CD4-positive, alpha-beta T cell treated with Interleukin-12 subunit alpha and Interleukin-12 subunit beta, for 1 hour (primary cell): Measurements from ENCODE around the gene NHP2.
A peak's percentile ranks its signal among the peaks of the same experiment; 100 is the strongest.
"Not testable (repeated sequence)": the region's sequence is repeated elsewhere in the genome, so short reads cannot be mapped to it uniquely, and the experiment has no call there.

Experiments
- DNase-seq: peaks from one replicate; pipeline ENCODE4 v3.0.0-alpha.2; 2020

Gene NHP2

GRCh38 chr5:178153530-178154340, at the start of gene NHP2:
Gene NHP2 (minus strand): TSS chr5:178153885. CDS start chr5:178153817, 68 bp downstream.
- peak; percentile 99 for DNase-seq

GRCh38 chr5:178202541-178202940, 48.9 kb upstream of the NHP2 start:
- no peak for DNase-seq

DNA sequence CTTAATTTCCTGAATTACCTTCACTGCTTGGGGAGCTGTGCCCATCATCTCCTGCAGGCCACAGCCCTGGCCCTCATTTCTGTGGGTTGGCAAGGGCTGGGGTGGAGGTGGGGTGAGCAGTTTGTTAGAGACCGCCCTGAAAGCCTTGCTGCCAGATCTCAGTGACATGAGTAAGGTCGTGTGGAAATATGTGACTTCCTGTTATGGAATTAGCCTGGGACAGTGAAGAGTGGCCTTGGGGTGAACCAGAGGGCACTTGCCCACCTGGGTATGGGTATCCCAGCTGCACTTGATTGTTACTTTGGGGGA, 48.2 kb upstream of the NHP2 start:
- no peak for DNase-seq

- no peak for DNase-seq
Observed at GRCh38 chr5:178201221-178201926, 47.7 kb upstream of the NHP2 start.

GRCh38 chr5:178199581-178200434, 46.1 kb upstream of the NHP2 start:
- no peak for DNase-seq

- DNase-seq: no peak
Observed at GRCh38 chr5:178198706-178199105, 45.0 kb upstream of the NHP2 start.

DNA sequence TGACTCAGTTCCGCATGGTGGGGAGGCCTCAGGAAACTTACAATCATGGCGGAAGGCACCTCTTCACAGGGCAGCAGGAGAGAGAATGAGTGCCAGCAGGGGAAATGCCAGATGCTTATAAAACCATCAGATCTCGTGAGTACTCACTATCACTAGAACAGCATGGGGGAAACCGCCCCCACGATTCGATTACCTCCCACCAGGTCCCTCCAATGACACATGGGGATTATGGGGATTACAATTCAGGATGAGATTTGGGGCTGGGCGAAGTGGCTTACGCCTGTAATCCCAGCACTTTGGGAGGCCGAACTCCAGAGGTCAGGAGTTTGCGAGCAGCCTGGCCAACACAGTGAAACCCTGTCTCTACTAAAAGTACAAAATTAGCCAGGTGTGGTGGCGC, 44.5 kb upstream of the NHP2 start:
- DNase-seq: not testable (repeated sequence)

DNA sequence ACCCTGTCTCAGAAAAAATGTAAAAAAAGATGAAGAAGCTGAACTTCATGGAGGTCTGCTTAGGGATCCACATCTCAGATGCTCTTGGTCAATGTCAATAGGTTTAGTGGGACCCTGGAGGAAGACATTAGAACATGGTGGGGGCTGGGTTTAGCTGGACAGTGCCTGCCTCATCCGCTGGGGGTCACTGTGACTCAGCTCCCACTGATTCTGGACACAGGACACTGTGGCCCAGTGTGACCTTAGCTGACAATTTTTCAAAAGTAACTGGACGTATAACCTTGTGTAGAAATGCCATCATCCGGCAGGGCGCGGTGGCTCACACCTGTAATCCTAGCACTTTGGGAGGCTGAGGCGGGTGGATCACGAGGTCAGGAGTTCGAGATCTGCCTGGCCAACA, 43.3 kb upstream of the NHP2 start:
- no peak for DNase-seq

GRCh38 chr5:178196281-178196812, 42.7 kb upstream of the NHP2 start:
- DNase-seq: no peak

DNA sequence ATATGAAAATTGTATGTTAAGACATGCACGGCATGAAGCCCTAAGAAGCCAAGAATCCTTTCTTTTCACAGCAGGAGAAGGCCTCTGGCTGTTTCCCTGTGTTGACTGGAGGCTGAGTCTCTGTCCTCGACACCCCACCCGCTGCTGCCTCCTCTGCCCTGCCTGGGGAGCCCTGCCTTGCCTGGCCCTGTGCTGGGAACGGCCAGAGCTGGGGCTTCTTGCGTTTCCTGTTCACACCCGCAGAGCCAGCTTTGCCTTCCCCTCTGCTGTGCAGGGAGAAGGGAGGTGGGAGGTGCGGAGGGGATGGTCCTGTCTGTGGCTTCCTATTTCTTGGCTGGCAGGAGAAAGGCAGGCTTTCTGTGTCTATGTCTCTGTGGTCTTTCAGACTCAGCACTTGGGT, 40.3 kb upstream of the NHP2 start:
- no peak for DNase-seq

DNA sequence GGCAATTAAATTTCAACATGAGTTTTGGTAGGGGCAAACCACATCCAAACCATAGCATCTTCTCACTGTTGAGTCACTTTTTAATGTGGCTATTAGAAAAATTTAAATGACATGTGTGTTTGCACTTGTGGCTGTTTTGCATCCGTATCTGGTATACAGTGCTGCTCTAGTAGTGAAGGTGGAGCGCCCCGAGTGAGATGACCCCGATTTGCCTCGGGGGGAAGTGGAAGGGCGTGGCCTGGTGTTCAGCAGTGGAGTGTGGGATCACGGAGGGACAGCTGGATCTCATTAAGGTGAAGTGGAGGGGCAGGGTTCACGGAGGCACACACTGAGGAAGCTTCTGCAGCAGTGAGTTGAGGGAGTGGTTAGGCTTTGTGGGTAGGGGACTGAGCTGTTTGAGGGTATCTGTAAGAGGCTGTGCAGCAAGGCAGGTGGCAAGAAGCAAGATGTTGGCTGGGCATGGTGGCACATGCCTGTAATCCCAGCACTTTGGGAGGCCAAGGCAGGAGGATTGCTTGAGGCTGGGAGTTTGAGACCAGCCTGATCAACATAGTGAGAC, 39.6 kb upstream of the NHP2 start:
- no peak for DNase-seq

DNA sequence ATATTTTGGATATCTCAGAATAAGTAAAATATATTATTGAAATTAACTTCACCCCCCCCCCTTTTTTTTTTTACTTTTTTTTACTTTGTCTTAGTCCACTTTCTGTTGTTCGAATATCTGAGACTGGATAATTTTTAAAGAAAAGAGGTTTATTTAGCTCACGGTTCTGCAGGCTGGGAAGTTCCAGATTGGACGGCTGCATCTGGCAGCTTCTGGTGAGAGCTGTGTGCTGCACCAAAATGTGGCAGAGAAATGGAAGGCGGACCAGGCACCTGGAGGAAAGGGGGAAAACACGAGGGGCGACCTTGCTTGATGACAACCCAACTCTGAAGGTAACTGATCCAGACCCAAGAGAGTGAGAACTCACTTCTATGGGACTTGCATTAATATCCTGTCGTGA, 39.1 kb upstream of the NHP2 start:
- DNase-seq: no peak

DNA sequence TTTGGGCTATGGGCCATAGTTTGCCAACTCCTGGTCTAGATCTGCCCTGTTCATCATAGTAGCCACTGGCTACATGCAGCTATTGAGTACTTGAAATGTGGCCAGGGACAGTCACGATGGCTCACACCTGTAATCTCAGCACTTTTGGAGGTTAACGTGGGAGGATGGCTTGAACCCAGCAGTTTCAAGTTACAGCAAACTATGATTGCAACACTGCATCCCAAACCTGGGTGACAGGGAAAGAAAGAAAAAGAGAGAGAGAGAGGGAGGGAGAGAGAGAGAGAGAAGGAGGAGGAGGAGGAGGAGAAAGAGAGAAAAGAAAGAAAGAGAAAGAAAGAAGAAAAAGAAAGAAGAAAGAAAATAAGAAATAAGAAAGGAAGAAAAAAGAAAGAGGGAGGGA, 38.6 kb upstream of the NHP2 start:
- DNase-seq: no peak

DNA sequence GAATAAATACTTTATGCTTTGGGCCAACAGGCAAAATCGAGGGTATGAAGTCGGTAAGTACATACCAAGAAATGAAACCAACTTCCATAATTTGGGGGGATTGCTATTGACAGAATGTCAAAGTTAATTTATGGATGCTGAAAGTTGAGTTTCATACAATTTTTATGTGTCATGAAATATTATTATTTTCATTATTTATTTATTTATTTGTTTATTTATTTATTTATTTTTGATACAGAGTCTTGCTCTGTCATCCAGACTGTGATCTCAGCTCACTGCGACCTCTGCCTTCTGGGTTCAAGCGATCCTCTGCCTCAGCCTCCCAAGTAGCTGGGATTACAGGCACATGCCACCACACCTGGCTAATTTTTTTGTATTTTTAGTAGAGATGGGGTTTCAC, 38.0 kb upstream of the NHP2 start:
- DNase-seq: no peak

DNA sequence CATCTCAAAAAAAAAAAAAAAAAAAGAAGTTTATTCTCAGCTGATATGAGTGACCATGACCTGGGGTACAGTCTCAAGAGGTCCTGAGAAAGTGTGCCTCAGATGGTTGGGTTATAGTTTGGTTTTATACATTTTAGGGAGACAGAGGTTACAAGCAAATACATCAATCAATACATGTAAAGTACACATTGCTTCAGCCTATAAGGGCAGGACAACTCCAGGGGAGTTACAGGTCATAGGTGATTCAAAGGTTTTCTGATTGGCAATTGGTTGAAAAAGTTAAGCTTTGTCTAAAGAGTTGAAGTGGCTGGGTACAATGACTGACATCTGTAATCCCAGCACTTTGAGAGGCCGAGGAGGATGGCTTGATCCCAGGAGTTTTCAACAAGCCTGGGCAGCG, 35.7 kb upstream of the NHP2 start:
- no peak for DNase-seq

DNA sequence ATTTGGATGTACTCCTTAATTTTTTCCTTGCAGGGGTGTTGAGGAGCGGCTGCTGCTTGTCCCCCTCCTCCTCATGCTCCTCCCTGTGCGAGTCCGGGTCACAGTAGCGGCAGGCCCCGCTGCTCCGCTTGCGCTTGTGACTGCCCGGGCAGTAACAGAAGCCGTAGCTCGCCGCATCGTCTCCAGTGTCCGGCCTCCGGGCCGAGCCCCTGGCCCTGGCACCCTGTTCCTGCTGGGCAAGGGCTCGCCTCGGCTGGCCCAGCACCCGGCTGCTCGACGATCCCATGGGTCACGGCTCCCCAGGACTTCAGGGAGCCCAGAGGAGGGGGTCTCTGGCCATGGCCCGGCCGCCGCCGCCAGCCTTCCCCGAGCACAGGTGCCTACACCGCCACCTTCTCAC, 33.3 kb upstream of the NHP2 start, which contains the start of gene GMCL2:
Gene GMCL2 (minus strand): TSS at position 358 of the 400 bp plus-strand sequence. CDS start 72 bp downstream, at position 286.
- no peak for DNase-seq

DNA sequence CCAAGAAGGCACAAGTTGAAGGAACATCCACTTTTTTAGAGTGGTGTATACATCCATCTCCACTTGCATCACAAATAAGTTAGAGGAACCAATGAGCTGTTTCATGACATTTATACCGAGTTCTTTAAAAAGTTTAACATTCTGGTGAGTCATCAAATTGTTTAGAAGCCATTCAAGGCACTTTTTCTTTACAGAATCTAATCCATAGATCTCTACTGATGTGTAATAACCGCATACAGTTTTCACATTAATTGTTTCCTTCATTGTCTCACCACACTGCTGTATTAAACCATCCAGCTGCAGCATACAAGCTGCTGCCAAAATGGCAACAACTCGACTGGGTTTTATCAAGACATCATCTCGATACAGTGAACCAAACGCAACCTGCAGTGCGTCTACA, 32.7 kb upstream of the NHP2 start:
- no peak for DNase-seq

DNA sequence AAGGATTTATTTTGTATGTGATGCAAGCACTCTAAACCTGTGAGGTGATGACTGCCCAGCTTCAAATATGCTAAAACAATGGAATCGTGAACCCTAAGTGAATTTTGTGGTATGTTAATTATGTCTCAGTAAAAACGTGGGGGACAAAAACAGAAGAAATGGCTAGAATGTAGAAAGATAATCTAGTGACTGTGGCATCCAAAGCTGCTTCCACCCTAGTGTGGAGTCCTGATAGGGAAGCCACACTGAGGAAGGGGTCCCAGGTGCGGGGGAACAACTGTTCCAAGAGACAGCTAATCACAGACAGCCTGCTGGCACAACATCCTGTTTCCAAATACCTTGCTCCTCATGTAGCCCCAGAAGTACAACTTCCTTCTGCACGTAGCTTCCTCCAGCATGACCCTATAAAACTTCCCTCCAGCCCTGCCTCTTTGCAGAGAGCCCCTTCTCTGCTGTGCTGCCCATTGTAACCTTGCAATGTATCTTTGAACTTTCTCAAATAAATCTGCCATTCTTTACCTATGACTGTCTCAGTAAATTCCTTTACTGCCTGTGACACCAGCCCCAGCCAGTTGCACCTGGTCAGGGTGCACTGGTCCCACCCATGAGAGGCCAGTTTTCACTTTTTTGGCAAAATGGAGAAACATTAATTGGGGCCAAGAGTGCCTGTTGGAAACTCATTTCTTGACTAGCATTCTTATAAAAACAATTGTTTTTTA, 28.6 kb upstream of the NHP2 start:
- DNase-seq: no peak

DNA sequence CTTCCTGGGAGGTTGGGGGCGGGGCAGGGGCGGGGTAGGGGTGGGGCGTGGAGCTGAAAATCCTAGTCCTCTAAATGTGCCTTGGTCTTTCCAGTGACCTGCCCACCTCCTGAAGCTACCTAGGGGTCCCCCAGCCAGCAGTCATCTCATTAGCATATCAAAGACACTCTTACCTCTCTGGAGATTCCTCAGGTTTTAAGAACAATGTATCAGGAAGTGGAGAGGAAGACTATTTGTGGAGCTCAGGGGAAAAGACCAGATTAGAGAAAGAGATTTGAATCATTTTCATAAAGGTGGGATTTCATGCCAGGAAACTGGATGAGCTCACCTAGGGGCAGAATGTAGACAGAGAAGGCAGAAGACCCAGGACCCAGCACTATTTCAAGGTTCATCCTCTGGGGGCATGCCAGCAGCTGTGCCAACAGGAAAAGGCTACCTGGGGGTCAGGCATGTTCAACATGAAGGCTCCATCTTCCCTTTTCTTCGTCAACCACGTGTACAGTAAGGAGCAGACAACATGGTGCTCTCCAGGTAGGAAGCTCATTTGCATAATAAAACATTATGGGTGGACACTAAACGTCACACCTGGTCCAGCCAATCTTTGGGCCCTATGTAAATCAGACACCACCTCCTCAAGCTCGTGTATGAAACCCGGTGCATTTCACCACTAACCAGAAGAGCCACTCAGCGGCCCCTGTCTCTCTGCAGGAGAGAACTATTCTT, 26.6 kb upstream of the NHP2 start:
- DNase-seq: no peak

DNA sequence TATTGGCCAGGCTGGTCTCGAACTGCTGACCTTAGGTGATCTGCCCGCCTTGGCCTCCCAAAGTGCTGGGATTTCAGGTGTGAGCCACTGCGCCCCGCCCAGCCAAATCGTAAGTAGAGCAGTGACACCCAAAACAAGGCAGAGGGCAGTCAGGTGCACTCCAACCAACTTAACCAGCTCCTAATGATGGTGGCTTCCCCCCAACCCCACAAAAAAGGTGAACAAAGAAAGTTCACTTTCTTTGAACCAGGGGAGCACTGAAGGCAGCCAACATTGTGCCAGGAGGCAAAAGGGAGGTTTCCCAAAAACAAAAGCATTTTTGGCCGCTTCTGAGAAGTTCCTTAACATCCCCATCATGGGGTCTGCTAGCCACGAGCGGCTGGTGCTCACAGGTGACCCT, 23.9 kb upstream of the NHP2 start:
- DNase-seq: no peak

DNA sequence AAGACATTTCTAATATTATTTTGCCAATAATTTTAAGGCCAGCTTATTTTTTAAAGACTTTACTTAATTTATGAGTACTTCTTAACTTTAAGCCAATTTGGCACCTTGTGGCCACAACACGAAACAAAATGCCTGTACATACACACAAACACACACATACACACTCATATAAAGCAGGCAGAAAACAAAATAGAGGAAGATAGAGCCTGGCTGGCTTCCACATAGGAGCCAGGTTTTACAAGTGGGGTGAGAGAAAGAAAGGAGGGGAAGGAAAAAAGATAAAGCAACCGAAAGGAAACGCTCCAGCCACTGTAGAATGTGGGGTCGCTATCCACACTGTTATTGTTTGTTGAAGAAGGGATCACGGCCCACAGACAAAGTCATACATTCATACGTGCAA, 23.1 kb upstream of the NHP2 start:
- no peak for DNase-seq

DNA sequence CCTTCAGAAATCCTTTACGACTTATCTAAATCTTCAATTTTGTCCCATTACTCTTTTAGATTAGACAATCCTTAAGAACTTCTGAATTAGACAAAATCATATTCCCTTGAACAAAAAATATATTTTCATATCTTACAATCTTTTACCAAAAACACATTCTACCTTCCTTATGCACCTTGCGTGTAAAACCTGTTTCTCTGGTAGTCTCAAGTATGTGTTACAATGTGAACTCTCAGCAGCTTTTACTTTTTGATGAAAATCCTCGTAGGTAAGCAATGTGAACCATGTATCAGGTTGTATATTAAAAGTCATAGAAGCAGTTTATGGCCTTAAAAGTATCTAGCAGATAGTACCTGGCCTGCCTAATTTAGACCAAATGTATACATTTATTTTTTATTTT, 20.8 kb upstream of the NHP2 start:
- DNase-seq: no peak
